AG04450 (cell line): Measurements from ENCODE around the gene KIF25. TPM values are rescaled to one million over a fixed set of nuclear protein-coding genes. Genes with fewer than 3 reads are reported as not detected.

Source experiments
- CTCF ChIA-PET: fragments of 300-600, 350-600 bp; formaldehyde crosslinking; extraction: SDS; loops from one replicate; lab custom pipeline; 2022; ENCODE audit warnings: antibody characterized with exemption, inconsistent platforms; lab: Charles Lee
- POLR2A ChIA-PET: fragments of 350-600 bp; formaldehyde crosslinking; extraction: SDS; loops from one replicate; lab custom pipeline; 2021; ENCODE audit warnings: antibody characterized with exemption, inconsistent platforms; lab: Yijun Ruan, JAX
- DNase-seq: peaks from one replicate; pipeline ENCODE4 v3.0.0-alpha.2; 2011; ENCODE audit warnings: low read depth, low spot score
- H3K27ac ChIP-seq: one replicate; pipeline ENCODE4 v1.5.1; 2012; ENCODE audit warnings: low read depth, low read length, control low read depth
- H3K27me3 ChIP-seq: one replicate; pipeline ENCODE4 v1.6.0; 2012; ENCODE audit warnings: low read length; ENCODE audit not compliant: control insufficient read depth, insufficient read depth
- H3K4me3 ChIP-seq: 2 replicates; pipeline ENCODE4 v1.5.1; 2011; ENCODE audit warnings: mild to moderate bottlenecking, low read depth, low read length, control low read depth
- H3K9me3 ChIP-seq: 2 replicates; pipeline ENCODE4 v1.5.1; 2012; ENCODE audit warnings: low read length; ENCODE audit not compliant: control insufficient read depth, insufficient read depth
- polyA plus RNA-seq: library from polyadenylated mRNA; depleted of rRNA; stranded (reverse); fragments of >200 nt; gene quantifications from 2 replicates; pipeline ENCODE4 v1.2.3, GENCODE V29; 2011; rRNA removed
- TF ChIP-seq, protein P1 (sequence below): IDR thresholded peaks from 2 replicates; pipeline ENCODE4 v1.5.1; 2011; ENCODE audit warnings: low read depth, low read length, control low read depth, inconsistent platforms

Gene KIF25
- polyA plus RNA-seq, 1 experiment, result not detected

DNA sequence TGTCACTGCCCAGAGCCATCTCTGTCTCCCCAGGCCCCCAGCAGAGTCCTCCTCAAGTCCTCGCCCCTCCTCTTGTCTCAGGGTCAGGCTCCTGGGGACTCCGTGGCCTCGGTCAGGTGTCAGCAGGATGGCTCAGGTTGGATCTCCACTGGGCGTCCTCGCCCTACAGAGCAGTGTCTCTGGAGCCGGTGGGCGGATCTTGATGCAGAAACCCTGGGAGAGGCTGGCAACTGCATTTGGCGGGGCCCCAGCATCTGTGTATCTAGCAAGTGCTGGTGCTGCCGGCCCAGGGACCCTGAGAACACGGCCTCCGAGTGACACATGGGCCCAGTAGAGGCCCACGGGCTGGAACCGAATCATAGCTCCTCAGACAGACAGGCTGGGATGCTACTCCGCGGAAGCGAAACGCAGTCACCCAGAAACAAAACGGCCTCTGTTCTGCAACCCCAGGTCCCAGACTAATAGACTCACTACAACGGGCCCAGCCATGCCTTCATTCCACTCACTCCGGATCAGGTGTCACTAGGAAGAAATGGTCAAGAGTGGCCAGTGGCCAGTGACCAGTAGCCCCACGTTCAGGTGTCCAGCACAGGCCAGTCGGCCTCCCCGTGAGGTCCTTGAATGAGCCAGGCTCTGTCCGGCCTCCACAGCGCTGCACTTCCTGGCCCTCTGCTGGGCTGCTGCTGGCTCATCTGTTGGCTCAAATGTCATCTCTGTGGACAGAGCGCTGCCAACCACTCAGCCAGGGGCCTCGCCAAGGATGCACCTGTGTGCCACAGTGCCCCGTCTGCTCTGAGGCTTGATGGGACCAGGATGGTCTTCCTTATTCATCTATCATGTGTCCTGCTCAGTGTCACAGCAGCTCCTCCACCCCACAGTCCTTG is 94.2 kb downstream of the KIF25 start:
- H3K9me3 ChIP-seq, result peaks cover 48% of the 10 kb centered on the region
- ChIA-PET POLR2A (no interaction called here), CTCF (no interaction called here)
- TF ChIP-seq, protein P1, sequence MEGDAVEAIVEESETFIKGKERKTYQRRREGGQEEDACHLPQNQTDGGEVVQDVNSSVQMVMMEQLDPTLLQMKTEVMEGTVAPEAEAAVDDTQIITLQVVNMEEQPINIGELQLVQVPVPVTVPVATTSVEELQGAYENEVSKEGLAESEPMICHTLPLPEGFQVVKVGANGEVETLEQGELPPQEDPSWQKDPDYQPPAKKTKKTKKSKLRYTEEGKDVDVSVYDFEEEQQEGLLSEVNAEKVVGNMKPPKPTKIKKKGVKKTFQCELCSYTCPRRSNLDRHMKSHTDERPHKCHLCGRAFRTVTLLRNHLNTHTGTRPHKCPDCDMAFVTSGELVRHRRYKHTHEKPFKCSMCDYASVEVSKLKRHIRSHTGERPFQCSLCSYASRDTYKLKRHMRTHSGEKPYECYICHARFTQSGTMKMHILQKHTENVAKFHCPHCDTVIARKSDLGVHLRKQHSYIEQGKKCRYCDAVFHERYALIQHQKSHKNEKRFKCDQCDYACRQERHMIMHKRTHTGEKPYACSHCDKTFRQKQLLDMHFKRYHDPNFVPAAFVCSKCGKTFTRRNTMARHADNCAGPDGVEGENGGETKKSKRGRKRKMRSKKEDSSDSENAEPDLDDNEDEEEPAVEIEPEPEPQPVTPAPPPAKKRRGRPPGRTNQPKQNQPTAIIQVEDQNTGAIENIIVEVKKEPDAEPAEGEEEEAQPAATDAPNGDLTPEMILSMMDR, result no peak
- no peak for DNase-seq
- no peak overlapping the region for H3K27ac ChIP-seq
- H3K27me3 ChIP-seq, result no peaks in the 10 kb centered on the region
- H3K4me3 ChIP-seq, result no peak overlapping the region

DNA sequence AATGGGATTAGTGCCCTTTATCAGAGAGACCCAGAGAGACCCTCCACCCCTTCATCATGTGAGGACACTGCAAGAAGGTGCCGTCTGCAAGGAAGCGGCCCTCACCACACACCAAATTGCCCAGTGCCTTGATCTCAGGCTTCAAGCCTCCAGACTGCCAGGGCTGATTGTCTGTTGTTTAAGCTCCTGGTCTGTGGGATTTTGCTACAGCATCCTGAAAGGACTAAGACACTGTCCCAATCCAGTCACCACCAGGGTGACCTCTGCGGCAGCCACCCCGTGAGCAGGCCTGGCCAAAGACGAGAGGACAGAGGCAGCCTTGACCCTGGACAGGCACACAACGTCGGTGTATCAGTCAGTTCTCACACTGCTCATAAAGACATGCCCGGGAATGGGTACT is 95.1 kb downstream of the KIF25 start:
- H3K9me3 ChIP-seq, result peaks cover 52% of the 10 kb centered on the region

DNA sequence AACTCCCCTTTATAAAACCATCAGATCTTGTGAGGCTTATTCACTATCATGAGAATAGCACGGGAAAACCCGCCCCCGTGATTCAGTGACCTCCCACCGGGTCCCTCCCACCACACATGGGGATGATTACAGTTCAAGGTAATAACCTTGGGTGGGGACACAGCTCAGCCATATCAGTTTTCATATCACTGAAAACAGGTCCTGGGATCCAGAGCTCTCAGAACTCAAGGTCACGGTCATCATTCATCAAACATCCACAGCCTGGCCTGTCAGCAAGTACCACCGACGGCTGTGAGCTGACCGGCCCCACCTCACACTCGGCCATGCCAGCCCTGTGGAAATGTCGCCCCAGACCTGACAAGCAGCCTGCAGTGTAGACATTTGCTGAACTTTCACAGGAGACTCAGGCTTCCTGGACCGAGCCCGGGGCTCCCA is 95.6 kb downstream of the KIF25 start:
- TF ChIP-seq, protein P1, result no peak
- H3K27me3 ChIP-seq, result no peaks in the 10 kb centered on the region
- DNase-seq, result no peak
- H3K4me3 ChIP-seq, result no peak overlapping the region
- peaks cover 54% of the 10 kb centered on the region for H3K9me3 ChIP-seq
- ChIA-PET CTCF (no interaction called here), POLR2A (no interaction called here)
- no peak overlapping the region for H3K27ac ChIP-seq

More for the DNA sequence above, 95.1 kb downstream of the KIF25 start:
- Histone ChIP-seq H3K4me3 (no peak overlapping the region), H3K27me3 (no peaks in the 10 kb centered on the region), H3K27ac (no peak overlapping the region)
- TF ChIP-seq, protein P1, result no peak
- POLR2A ChIA-PET, result no interaction called here
- CTCF ChIA-PET, result no interaction called here
- DNase-seq, result no peak

DNA sequence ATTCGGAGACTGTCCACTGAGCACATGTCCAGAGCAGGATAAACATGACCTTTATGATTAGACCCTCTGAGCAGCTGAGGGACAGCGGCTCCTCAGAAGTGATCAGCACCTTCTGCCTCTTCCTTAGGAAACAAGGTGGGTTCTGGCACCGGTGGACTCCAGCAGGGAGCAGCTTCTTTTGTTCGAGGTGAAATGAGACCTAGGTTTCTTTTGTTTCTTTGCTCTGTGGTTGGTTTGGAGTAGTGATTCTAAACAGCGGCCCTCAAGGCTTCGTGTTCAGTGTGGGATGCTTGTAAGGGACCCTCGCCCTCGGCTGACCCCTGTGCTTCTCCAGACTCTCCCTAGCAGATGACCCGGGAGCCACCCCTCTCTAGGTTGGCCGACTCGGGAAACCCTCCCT is 96.2 kb downstream of the KIF25 start:
- TF ChIP-seq, protein P1, result no peak
- no peak overlapping the region for H3K4me3 ChIP-seq
- DNase-seq, result no peak
- peaks cover 54% of the 10 kb centered on the region for H3K9me3 ChIP-seq
- no peak overlapping the region for H3K27ac ChIP-seq
- H3K27me3 ChIP-seq, result no peaks in the 10 kb centered on the region
- ChIA-PET POLR2A (no interaction called here), CTCF (no interaction called here)

Other genes with a start within 250 kb of the KIF25 start
- gene AFDN, start 170.8 kb upstream of the KIF25 start, polyA plus RNA-seq, result 20.7 and 26.6 TPM in 2 replicates
- not detected in 2 replicates for gene FRMD1, start 81.5 kb downstream of the KIF25 start, polyA plus RNA-seq